Endothelial cell of umbilical vein (primary cell): ENCODE results near the gene SORCS3. TPM values are rescaled to one million over a fixed set of nuclear protein-coding genes. Genes with fewer than 3 reads are reported as not detected.

ENCODE experiments used
- BruUV-seq: library from RNA; stranded (reverse); fragments of 400-500 nt; replicated peaks from 2 replicates; lab custom pipeline; 2021; lab: Mats Ljungman, UMichigan
- CTCF ChIA-PET: fragments of 300-600, 350-600 bp; sonication (Branson Sonifier 250); formaldehyde crosslinking; loops from one replicate; lab custom pipeline; 2021; ENCODE audit warnings: antibody characterized with exemption, inconsistent platforms; lab: Charles Lee
- POLR2A ChIA-PET: fragments of 300-600, 350-600 bp; sonication (Branson Sonifier 250); formaldehyde crosslinking; loops from one replicate; lab custom pipeline; 2021; ENCODE audit warnings: antibody characterized with exemption, inconsistent platforms; lab: Charles Lee
- DNase-seq: peaks from one replicate; pipeline ENCODE4 v3.0.0-alpha.2; 2011; ENCODE audit warnings: low read depth, low spot score
- FAIRE-seq: peaks from 2 replicates; lab custom pipeline; 2011; peaks lifted over from hg19 to GRCh38; lab: Jason Lieb, UNC
- H2AFZ ChIP-seq: 2 replicates; pipeline ENCODE4 v1.6.0; 2012; ENCODE audit warnings: low read depth, low read length, control low read depth, inconsistent platforms
- H3K27ac ChIP-seq: 2 replicates; pipeline ENCODE4 v1.5.1; 2011; ENCODE audit warnings: low read depth, mild to moderate bottlenecking, control low read depth, low read length, moderate library complexity; ENCODE audit not compliant: insufficient read depth
- H3K27me3 ChIP-seq, 2 experiments: 2 replicates each; pipeline versions ENCODE4 v1.6.0 to v1.6.1; 2011; ENCODE audit warnings: low read length in 2 of 2, mixed read lengths in 1 of 2; ENCODE audit not compliant: control insufficient read depth in 2 of 2, insufficient read depth in 2 of 2
- H3K36me3 ChIP-seq, 2 experiments: 2 replicates in 1 of 2; 3 replicates in 1 of 2; pipeline ENCODE4 v1.5.1; 2011; ENCODE audit warnings: low read length in 2 of 2, mild to moderate bottlenecking in 1 of 2, moderate library complexity in 1 of 2; ENCODE audit not compliant: control insufficient read depth in 2 of 2, insufficient read depth in 2 of 2; ENCODE audit errors: extremely low read depth in 1 of 2
- H3K4me1 ChIP-seq: 3 replicates; pipeline ENCODE4 v1.5.1; 2011; ENCODE audit warnings: mild to moderate bottlenecking, low read length; ENCODE audit not compliant: control insufficient read depth, insufficient read depth; ENCODE audit errors: extremely low read depth
- H3K4me2 ChIP-seq: 2 replicates; pipeline ENCODE4 v1.6.1; 2011; ENCODE audit warnings: low read length, control low read depth, mixed read lengths; ENCODE audit not compliant: insufficient read depth
- H3K4me3 ChIP-seq, 3 experiments: fragments of 200-600 bp in 1 of 3; sonication (generic), shearing (Covaris generic) in 1 of 3; replicated peaks in 1 of 3; 2 replicates each; pipeline ENCODE4 v1.5.1; 2011 to 2016; ENCODE audit warnings: control low read depth in 3 of 3, low read length in 3 of 3, mild to moderate bottlenecking in 2 of 3, inconsistent platforms in 1 of 3, low read depth in 1 of 3, moderate library complexity in 1 of 3; ENCODE audit not compliant: insufficient read depth in 1 of 3
- H3K79me2 ChIP-seq: 2 replicates; pipeline ENCODE4 v1.6.0; 2012; ENCODE audit warnings: low read length, inconsistent platforms; ENCODE audit not compliant: control insufficient read depth, insufficient read depth
- H3K9ac ChIP-seq: replicated peaks from 2 replicates; pipeline ENCODE3; 2011; ENCODE audit warnings: low read length, control low read depth; ENCODE audit not compliant: insufficient read depth; ENCODE audit errors: extremely low read depth
- H3K9me1 ChIP-seq: replicated peaks from 3 replicates; pipeline ENCODE4 v1.6.0; 2011; ENCODE audit warnings: mild to moderate bottlenecking, low read length; ENCODE audit not compliant: control insufficient read depth, insufficient read depth; ENCODE audit errors: extremely low read depth
- H3K9me3 ChIP-seq: replicated peaks from 2 replicates; pipeline ENCODE4 v1.5.1; 2012; ENCODE audit warnings: low read length, inconsistent platforms; ENCODE audit not compliant: control insufficient read depth, insufficient read depth
- H4K20me1 ChIP-seq: replicated peaks from 2 replicates; pipeline ENCODE3; 2011; ENCODE audit warnings: mild to moderate bottlenecking, low read length; ENCODE audit not compliant: control insufficient read depth, insufficient read depth; ENCODE audit errors: extremely low read depth
- CTCF ChIP-seq, 2 donors: IDR thresholded peaks; 1 replicate in 1 of 2; 2 replicates in 1 of 2; pipeline ENCODE4 v1.5.1; 2011; ENCODE audit warnings: low read length in 2 of 2, mild to moderate bottlenecking in 2 of 2, moderate library complexity in 2 of 2, control low read depth in 1 of 2, inconsistent platforms in 1 of 2, low read depth in 1 of 2; ENCODE audit not compliant: insufficient read depth in 1 of 2; ENCODE audit errors: extremely low read depth in 1 of 2
- EZH2 ChIP-seq: IDR thresholded peaks from 2 replicates; pipeline ENCODE4 v1.6.1; 2012; ENCODE audit warnings: borderline replicate concordance, low read depth, mild to moderate bottlenecking, moderate library complexity, low read length, inconsistent platforms; ENCODE audit not compliant: severe bottlenecking
- FOS ChIP-seq: IDR thresholded peaks from 2 replicates; pipeline ENCODE4 v1.6.1; 2011; ENCODE audit warnings: mild to moderate bottlenecking, low read length, moderate library complexity, borderline replicate concordance; ENCODE audit not compliant: insufficient read depth
- GATA2 ChIP-seq: IDR thresholded peaks from 2 replicates; pipeline ENCODE4 v1.7.0; 2011; ENCODE audit warnings: low read depth, mild to moderate bottlenecking, moderate library complexity, mixed read lengths, low read length; ENCODE audit not compliant: insufficient read length, insufficient read depth
- JUN ChIP-seq: IDR thresholded peaks from 2 replicates; pipeline ENCODE4 v1.6.1; 2011; ENCODE audit warnings: borderline replicate concordance, low read depth; ENCODE audit not compliant: insufficient read length, insufficient read depth
- MYC ChIP-seq: IDR thresholded peaks from one replicate; pipeline ENCODE4 v1.6.1; 2011; ENCODE audit warnings: mild to moderate bottlenecking, low read depth, low read length
- POLR2A ChIP-seq: IDR thresholded peaks from 2 replicates; pipeline ENCODE4 v1.6.1; 2012; ENCODE audit warnings: low read depth, mild to moderate bottlenecking, control low read depth, low read length
- POLR2AphosphoS5 ChIP-seq: IDR thresholded peaks from 2 replicates; pipeline ENCODE4 v1.6.1; 2012; ENCODE audit warnings: low read depth, mild to moderate bottlenecking, control low read depth, low read length, moderate library complexity; ENCODE audit not compliant: insufficient read depth
- dilution Hi-C: fragments of 300-500 bp; cut with MboI; formaldehyde crosslinking; loops from one replicate; pipeline ENCODE4 v1.15.0; 2019; ENCODE audit warnings: low sequenced_read_pairs; ENCODE audit not compliant: extremely low pct_ligation_motif_present
- intact Hi-C: fragments of 100-400 bp; cut with micrococcal nuclease; formaldehyde crosslinking; loops from one replicate; pipeline ENCODE4 v1.10.0; 2022
- polyA plus RNA-seq, 4 experiments: library from polyadenylated mRNA; depleted of rRNA in 3 of 4; stranded (reverse) in 3 of 4; unstranded in 1 of 4; fragments of >200 nt; gene quantifications; 2 replicates each; pipeline versions ENCODE4 v1.2.1 to v1.2.3, GENCODE V29; 2011 to 2012; ENCODE audit warnings: missing spikeins in 1 of 4
- total RNA-seq: library from RNA; stranded (reverse); gene quantifications from 2 replicates; pipeline ENCODE4 v1.2.3, GENCODE V29; 2021
- TF ChIP-seq, protein P1 (sequence below): IDR thresholded peaks from 2 replicates; pipeline ENCODE4 v1.6.1; 2011; ENCODE audit not compliant: insufficient read depth, insufficient read length

Gene SORCS3
- total and polyA plus RNA-seq, 2 donors (not counting 3 experiments of a cell fraction or from before 2014, with no cell fraction given) = not detected

GRCh38 chr10:104779701-104780100, 138.6 kb downstream of the SORCS3 start:
- DNase-seq (no peak), FAIRE-seq (no peak)
- H3K27ac ChIP-seq = no peak overlapping the region
- TF ChIP-seq EZH2 (no peak), CTCF (IDR thresholded peaks at IDR 0.05; ENCODE audit: extremely low read depth in 1 of 2, insufficient read depth in 1 of 2, low read depth in 1 of 2, low read length in 2 of 2) (no peak), MYC (no peak), POLR2A (no peak), FOS (no peak), JUN (no peak), POLR2AphosphoS5 (no peak), GATA2 (no peak)
- TF ChIP-seq, protein P1, sequence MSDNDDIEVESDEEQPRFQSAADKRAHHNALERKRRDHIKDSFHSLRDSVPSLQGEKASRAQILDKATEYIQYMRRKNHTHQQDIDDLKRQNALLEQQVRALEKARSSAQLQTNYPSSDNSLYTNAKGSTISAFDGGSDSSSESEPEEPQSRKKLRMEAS = no peak
- BruUV-seq = no TSS peak
- POLR2A ChIA-PET = no interaction called here
- no peaks in the 10 kb centered on the region for H3K27me3 ChIP-seq
- no peak overlapping the region for H2AFZ ChIP-seq
- no peaks in the 10 kb centered on the region for H3K9me1 ChIP-seq
- H3K9ac ChIP-seq = no peak overlapping the region
- CTCF ChIA-PET = no interaction called here
- no peak overlapping the region for H3K4me3 ChIP-seq
- intact Hi-C loops (no loop called here), dilution Hi-C loops (no loop called here)
- no peak overlapping the region for H3K4me2 ChIP-seq
- H3K79me2 ChIP-seq = no peaks in the 10 kb centered on the region
- H4K20me1 ChIP-seq = no peaks in the 10 kb centered on the region
- H3K9me3 ChIP-seq = no peaks in the 10 kb centered on the region
- H3K4me1 ChIP-seq = no peaks in the 10 kb centered on the region
- H3K36me3 ChIP-seq = no peaks in the 10 kb centered on the region
